HepG2 (cell line): ENCODE data around the gene IRAK1BP1. TPM values are rescaled to one million over a fixed set of nuclear protein-coding genes. Genes with fewer than 3 reads are reported as not detected.

Experiments used
- MTA3 ChIP-seq: sonication (generic); formaldehyde crosslinking; IDR thresholded peaks from 2 replicates; pipeline ENCODE4 v1.4.0; 2020; ENCODE audit warnings: missing genetic modification reagents
- ZFP91 ChIP-seq: sonication (generic); formaldehyde crosslinking; IDR thresholded peaks from 2 replicates; pipeline ENCODE4 v1.9.0; 2022; ENCODE audit warnings: missing genetic modification reagents, mild to moderate bottlenecking, borderline replicate concordance
- polyA plus RNA-seq, 8 experiments: library from polyadenylated mRNA; depleted of rRNA in 3 of 8; stranded (reverse) in 7 of 8; unstranded in 1 of 8; fragments of >200 nt; fragmentation: Illumina TruSeq in 4 of 8; extraction: Trizol in 4 of 8; gene quantifications; 2 replicates each; pipeline versions ENCODE4 v1.2.1 to v1.2.3, GENCODE V29; 2011 to 2016; ENCODE audit warnings: low read depth in 4 of 8, missing spikeins in 1 of 8, mixed read lengths in 1 of 8; ENCODE audit not compliant: insufficient read depth in 1 of 8
- total RNA-seq, 5 experiments: library from RNA; depleted of rRNA; stranded (reverse); fragments of >200 nt; fragmentation: Illumina TruSeq; extraction: Trizol; gene quantifications; 2 replicates each; pipeline ENCODE4 v1.2.3, GENCODE V29; 2016; ENCODE audit warnings: low read depth in 1 of 5

The IRAK1BP1 gene
- total and polyA plus RNA-seq, 2 of the 13 experiments (the other 11 are each of a cell fraction or from before 2014, with no cell fraction given), result 0.86 to 1.5 TPM

- TF ChIP-seq ZFP91 (CRISPR knock-in tag) (no peak), MTA3 (CRISPR knock-in tag) (no peak)
These were observed 85.0 kb downstream of the IRAK1BP1 start (continued) for GRCh38 chr6:78952362-78952761.

Other genes starting within 250 kb of the IRAK1BP1 start
- 23.5 and 36.0 TPM in 2 replicates for gene PHIP, start 210.7 kb downstream of the IRAK1BP1 start, total RNA-seq (2016; rRNA removed; fragmentation: Illumina TruSeq; extraction: Trizol)
- 5.3 and 6.5 TPM in 2 replicates for gene PHIP, start 210.7 kb downstream of the IRAK1BP1 start, polyA plus RNA-seq (2011; rRNA removed)